Measurements from ENCODE around the gene KLRB1.
A peak's percentile ranks its signal among the peaks of the same experiment; 100 is the strongest.

- TF ChIP-seq POLR2A (IDR thresholded peaks at IDR 0.05; ENCODE audit: low read length) (peak; percentile 64), GATA1 (IDR thresholded peaks at IDR 0.05; ENCODE audit: low read depth, low read length) (no peak)
These were observed 40.3 kb upstream of the KLRB1 start for GRCh38 chr12:9647825-9648700.
